Activated naive CD8-positive, alpha-beta T cell treated with anti-CD3 and anti-CD28 coated beads, Interleukin-2, amount 50 U/mL, for 24 hours (primary cell): Measurements from ENCODE around the gene TMEM114.

Experiments
- ATAC-seq: fragments of 150-1000 bp; cut with Tn5 transposase; one replicate; pipeline ENCODE4 v1.10.0; 2021
- DNase-seq: peaks from one replicate; pipeline ENCODE4 v3.0.0; 2021
- H3K27ac Mint-ChIP-seq: one replicate; pipeline ENCODE4 v1.8.0; 2021; ENCODE audit warnings: mild to moderate bottlenecking, mixed read lengths
- H3K27me3 Mint-ChIP-seq: one replicate; pipeline ENCODE4 v1.8.0; 2021; ENCODE audit warnings: mixed read lengths
- H3K36me3 Mint-ChIP-seq: one replicate; pipeline ENCODE4 v1.8.0; 2021; ENCODE audit warnings: low read depth, mixed read lengths
- H3K4me1 Mint-ChIP-seq: one replicate; pipeline ENCODE4 v1.8.0; 2021; ENCODE audit warnings: mixed read lengths
- H3K4me3 Mint-ChIP-seq: one replicate; pipeline ENCODE4 v1.8.0; 2021; ENCODE audit warnings: mild to moderate bottlenecking, moderate library complexity, mixed read lengths
- H3K9me3 Mint-ChIP-seq: one replicate; pipeline ENCODE4 v1.8.0; 2021; ENCODE audit warnings: mixed read lengths

The TMEM114 gene

DNA sequence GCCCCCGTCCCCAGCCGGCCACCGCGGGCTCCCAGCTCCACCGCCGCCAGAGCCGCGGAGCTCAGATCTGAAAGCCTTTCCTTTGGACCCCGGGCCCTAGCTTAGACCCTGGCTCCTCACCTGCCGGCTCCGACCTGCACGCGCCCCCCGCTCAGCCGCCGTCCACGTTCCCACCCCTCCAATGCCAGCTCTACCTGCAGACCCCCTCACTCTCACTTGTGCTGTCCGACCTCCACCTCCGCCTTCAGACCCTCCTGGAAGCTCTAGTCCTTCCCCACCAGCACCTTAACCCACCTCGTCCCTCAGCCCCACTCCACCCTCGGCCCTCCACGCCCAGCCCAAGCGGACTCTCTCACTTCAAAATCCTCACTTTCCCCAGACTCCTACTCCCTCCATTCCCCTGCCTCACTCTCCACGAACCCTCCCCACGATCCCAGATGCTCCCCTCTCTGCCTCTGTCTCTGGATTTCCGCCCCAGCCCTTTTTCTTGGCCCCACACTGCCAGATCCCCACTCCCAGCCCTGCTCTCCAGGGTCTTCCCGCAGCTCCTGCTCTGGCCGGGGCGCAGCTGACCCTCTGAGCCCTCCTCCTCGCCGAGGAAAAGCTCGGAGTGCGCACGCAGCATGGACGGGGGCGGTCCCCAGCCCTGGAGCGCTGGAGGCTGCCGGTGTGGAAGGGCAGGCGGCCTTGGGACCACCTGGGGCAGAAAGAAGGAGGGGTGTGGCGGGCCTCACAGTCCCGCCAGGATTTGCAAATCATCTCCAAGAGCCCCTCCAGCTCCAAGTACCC is at the start of gene TMEM114:
Gene TMEM114 (minus strand): TSS at position 612 of the 789 bp plus-strand sequence. CDS start 673 bp downstream, outside the sequence.
- Mint-ChIP-seq H3K27me3 (peaks cover 31% of the 10 kb centered on the region), H3K27ac (no peak within 1 kb of the TSS), H3K9me3 (no peaks in the 10 kb centered on the region), H3K36me3 (no peaks in the 10 kb centered on the region), H3K4me3 (no peak within 1 kb of the TSS), H3K4me1 (no peaks in the 10 kb centered on the region)
- DNase-seq, result no peak
- no peak for ATAC-seq

DNA sequence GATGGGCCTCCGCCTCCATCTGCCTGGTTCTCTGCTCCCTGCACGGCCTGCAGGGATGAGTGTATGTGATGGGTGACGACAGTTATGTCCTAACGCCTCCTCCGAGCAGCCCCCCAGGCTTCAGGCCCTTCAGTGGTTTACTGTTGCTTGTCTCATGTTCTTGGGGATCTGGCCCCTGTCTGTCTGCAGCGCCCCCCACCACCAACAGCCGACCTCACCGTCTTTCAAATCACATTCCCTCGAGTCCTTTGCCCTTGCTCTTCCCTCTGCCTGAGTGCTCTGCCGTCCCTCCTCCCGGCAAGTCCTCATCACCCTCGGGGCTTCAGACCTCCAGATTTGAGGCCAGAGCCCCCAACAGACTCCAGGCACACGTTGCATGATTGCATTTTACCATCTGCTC is 49.4 kb upstream of the TMEM114 start:
- Mint-ChIP-seq H3K9me3 (no peaks in the 10 kb centered on the region), H3K4me1 (peaks cover 5% of the 10 kb centered on the region), H3K27me3 (no peaks in the 10 kb centered on the region), H3K4me3 (no peak overlapping the region), H3K27ac (no peak overlapping the region), H3K36me3 (peaks cover 28% of the 10 kb centered on the region)
- no peak for ATAC-seq
- no peak for DNase-seq

DNA sequence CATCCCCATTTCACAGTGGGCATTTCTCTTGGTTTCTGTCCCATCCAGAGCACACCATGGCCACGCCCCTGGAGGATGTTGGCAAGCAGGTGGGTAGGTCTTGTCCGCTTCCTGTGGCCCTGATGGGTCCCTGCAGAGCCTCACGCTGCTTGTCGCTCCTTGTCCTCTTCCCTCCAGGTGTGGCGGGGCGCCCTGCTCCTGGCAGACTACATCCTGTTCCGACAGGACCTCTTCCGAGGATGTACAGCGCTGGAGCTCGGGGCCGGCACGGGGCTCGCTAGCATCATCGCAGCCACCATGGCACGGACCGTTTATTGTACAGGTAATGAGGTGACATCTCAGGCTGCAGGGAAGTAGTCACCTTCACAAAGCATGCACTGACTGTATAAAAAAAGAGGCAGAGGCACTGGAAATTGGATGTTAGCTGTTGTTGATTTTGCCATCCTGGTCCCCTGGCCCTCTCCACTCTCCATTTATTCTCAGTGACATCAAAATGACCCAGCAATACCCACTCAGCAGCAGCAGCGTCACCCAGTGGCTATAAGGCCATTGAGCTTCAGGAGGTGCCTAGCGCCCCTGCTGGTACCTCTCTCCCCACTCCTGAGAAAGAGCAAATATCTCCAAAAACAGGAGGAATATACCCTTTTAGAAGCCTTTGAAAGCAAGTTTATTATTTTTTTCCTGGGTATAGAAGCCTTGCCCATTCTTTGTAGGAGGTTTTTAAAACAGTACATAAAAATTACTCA is 44.9 kb upstream of the TMEM114 start:
- H3K4me3 Mint-ChIP-seq, result no peak overlapping the region
- H3K9me3 Mint-ChIP-seq, result no peaks in the 10 kb centered on the region
- H3K27me3 Mint-ChIP-seq, result no peaks in the 10 kb centered on the region
- ATAC-seq (no peak), DNase-seq (no peak)
- H3K36me3 Mint-ChIP-seq, result peaks cover 23% of the 10 kb centered on the region
- H3K4me1 Mint-ChIP-seq, result no peaks in the 10 kb centered on the region
- no peak overlapping the region for H3K27ac Mint-ChIP-seq

DNA sequence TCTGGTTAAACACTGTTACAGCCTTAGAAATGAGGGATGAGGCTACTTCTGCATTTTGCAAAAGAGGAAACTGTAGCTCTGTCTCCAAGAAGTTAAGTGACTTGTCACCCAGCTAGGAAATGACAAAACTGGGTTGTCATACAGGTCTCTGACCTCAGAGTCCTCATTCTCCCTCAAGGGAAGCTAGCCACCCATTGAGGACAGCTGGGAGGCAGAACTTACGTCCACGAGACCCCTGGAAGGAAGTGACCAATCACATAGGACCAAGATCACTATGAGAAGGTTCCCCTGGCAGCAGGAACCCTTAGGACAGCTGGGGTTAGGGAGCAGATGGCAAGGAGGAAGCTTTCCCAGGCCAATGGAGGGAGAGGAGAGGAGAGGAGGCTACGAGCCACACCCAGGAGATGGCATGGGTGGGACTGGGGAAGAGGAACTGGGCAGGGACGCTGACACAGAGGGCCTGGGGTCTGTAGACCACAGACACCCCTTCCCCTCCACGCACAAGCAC is 42.4 kb upstream of the TMEM114 start:
- H3K4me3 Mint-ChIP-seq, result no peak overlapping the region
- DNase-seq (no peak), ATAC-seq (no peak)
- peak overlapping the region; percentile 19 for H3K27ac Mint-ChIP-seq
- H3K4me1 Mint-ChIP-seq, result peaks cover 2% of the 10 kb centered on the region
- H3K36me3 Mint-ChIP-seq, result peaks cover 41% of the 10 kb centered on the region
- H3K27me3 Mint-ChIP-seq, result no peaks in the 10 kb centered on the region
- no peaks in the 10 kb centered on the region for H3K9me3 Mint-ChIP-seq

DNA sequence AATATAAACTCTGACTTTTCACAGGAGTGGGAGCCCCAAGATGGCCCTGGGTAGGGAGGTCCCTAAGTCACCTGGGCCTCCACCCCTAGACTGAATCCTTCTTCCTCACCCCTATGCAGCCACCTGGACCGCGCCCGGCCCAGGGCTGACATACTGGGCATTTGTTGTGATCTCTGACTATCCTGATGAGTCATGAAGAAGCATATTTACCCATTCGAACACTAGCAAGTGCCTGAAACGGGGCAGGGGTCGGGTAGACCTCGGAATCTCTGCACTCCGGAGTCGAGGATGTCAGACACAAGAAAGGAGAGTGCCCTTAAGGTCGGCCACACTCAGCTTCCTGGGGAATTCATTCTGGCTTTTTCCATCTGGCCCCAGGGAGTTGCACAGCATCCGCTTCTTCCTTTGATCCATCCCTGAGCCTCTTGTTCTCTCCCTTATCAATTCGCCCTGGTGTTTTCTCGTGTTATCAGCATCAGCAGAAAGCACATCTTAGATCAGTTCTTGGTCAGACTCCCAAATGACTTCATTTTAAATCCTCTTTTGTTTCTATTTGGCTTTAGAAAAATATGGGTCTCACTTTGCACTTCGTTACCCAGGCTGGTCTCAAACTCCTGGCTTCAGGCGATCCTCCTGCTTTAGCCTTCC is 41.6 kb upstream of the TMEM114 start:
- Mint-ChIP-seq H3K27ac (peak overlapping the region; percentile 33), H3K4me1 (peaks cover 3% of the 10 kb centered on the region), H3K27me3 (no peaks in the 10 kb centered on the region), H3K4me3 (no peak overlapping the region), H3K9me3 (no peaks in the 10 kb centered on the region), H3K36me3 (peaks cover 41% of the 10 kb centered on the region)
- DNase-seq, result no peak
- ATAC-seq, result no peak

DNA sequence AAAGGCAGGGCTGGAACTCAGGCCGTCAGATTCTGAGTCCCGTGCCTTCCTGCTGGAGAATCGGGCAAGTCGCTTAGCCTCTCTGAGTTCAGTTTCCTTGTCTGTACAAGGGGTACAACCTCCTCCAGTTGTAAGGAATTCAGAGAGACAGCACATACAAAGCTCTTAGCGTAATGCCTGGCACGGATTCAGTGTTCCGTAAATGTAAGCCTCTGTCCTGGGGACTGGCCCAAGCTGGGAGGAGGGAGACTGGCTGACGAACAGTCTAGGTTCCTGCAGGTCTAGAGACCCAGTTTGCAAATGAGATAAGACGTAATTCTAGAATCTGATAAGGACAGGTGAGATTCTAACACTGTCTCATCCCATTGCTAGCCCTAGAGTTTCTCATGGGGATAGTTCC is 41.1 kb upstream of the TMEM114 start:
- H3K36me3 Mint-ChIP-seq, result peaks cover 41% of the 10 kb centered on the region
- H3K27me3 Mint-ChIP-seq, result no peaks in the 10 kb centered on the region
- no peak overlapping the region for H3K27ac Mint-ChIP-seq

DNA sequence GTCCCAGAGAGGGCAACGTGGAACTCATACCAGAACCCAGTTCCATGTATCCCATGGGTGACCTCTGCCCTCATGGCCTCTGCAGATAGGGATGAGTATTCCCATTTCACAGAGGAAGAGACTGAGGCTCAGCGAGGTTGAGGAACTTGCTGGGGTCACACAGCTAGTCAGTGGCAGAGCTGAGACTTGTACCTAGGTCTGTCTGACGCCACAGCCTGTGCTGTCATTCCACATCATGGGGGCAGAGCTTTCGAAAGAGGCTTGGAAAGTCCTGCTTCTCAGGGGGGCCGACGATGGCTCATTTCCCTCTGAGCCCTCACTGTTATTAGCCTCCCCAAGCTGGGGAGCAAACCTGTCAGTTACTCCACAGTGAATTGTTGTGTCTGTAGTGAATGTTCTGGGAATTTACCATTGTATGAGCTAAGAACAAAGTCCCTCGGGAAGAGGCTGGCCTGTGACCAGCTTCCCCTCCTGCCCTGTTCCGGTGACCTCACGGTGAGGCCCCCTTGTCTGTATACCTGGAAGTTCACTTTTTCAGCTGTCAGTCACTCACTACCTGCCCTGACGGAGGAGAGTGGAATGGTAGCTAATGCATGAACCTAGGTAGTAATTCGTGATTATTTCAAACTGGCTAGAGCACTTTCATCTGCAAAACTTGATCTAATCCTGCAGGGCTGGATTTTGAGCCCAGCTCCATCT is 40.1 kb upstream of the TMEM114 start:
- no peaks in the 10 kb centered on the region for H3K27me3 Mint-ChIP-seq
- H3K36me3 Mint-ChIP-seq, result peaks cover 48% of the 10 kb centered on the region
- H3K9me3 Mint-ChIP-seq, result no peaks in the 10 kb centered on the region
- ATAC-seq (no peak), DNase-seq (no peak)
- no peak overlapping the region for H3K27ac Mint-ChIP-seq
- H3K4me3 Mint-ChIP-seq, result no peak overlapping the region
- peaks cover 4% of the 10 kb centered on the region for H3K4me1 Mint-ChIP-seq

More for the DNA sequence above, 41.1 kb upstream of the TMEM114 start:
- Mint-ChIP-seq H3K4me3 (no peak overlapping the region), H3K4me1 (peaks cover 4% of the 10 kb centered on the region), H3K9me3 (no peaks in the 10 kb centered on the region)
- no peak for DNase-seq
- ATAC-seq, result no peak

DNA sequence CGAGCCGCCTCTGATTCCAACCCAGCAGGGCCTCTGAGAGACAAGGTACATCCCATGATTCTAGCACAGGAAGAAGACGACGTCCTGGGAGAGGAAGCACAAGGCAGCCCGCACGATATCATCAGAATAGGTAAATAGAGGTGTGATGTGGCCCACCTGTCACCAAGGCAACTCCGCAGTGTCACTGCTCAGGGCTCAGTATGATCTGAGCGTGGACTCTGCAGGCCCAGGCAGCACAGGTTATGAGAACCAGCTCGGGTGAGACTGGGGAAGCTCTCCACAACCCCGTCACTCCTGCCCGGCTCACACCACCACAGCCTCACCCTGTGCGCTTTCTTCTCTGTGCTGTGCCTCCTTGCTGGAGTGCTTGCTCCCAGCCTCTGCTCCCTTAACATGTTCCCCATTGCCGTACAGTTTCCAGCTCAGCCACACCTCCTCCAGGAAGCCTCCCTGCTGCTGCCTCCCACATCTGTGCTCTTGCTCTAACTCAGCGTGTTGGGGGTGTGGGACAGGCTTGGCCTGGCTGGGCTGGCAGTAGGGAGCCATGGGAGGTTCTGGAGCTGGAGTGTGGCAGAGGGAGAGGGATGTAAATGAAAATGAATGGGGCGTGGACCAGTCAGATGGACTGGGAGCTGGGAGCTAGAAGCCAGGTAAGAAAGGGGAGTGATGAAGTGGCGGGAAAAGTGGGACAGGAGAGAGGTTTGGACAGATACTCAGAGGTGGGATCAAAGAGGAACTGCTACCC is 38.8 kb upstream of the TMEM114 start:
- Mint-ChIP-seq H3K36me3 (peaks cover 54% of the 10 kb centered on the region), H3K4me3 (no peak overlapping the region), H3K4me1 (peaks cover 8% of the 10 kb centered on the region), H3K9me3 (no peaks in the 10 kb centered on the region), H3K27ac (no peak overlapping the region), H3K27me3 (no peaks in the 10 kb centered on the region)
- DNase-seq (no peak), ATAC-seq (no peak)

DNA sequence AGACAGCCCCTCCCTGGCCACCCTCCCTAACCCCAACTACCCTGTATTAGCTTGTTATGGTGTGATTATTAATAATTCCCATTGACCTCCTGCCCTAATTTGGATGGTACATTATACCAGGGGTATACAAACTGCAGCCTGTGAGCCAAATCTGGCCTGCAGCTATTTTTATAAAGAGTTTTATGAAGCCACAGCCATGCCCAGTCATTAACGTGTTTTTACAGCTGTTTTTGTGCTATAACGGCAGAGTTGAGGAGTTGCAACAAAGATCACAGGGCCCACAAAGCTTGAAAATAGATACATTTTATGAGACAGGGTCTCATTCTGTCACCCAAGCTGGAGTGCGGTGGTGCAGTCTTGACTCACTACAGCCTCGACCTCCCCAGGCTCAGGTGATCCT is 37.1 kb upstream of the TMEM114 start:
- Mint-ChIP-seq H3K36me3 (peaks cover 50% of the 10 kb centered on the region), H3K27me3 (no peaks in the 10 kb centered on the region), H3K4me3 (no peak overlapping the region), H3K27ac (no peak overlapping the region), H3K9me3 (no peaks in the 10 kb centered on the region), H3K4me1 (peaks cover 24% of the 10 kb centered on the region)
- DNase-seq (no peak), ATAC-seq (no peak)

DNA sequence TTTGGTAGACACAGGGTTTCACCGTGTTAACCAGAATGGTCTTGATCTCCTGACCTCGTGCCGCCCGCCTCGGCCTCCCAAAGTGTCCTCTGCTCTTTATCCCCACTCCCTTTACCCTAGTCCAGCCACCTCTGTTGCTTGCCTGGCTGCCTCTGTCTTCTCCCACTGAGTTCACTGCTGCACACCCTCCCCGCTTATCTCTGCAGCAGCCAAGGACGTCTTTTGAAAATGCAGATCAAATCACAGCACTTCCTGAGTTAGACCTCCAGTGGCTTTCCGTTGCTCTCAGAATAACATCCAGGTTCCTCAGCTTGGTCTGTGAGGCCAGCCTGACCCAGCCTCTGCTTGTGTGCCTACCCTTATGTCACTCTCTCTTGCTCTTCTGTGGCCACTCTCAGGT is 36.6 kb upstream of the TMEM114 start:
- Mint-ChIP-seq H3K9me3 (no peaks in the 10 kb centered on the region), H3K36me3 (peaks cover 47% of the 10 kb centered on the region), H3K4me3 (no peak overlapping the region), H3K4me1 (peaks cover 28% of the 10 kb centered on the region), H3K27ac (no peak overlapping the region), H3K27me3 (no peaks in the 10 kb centered on the region)
- ATAC-seq, result no peak
- DNase-seq, result no peak

DNA sequence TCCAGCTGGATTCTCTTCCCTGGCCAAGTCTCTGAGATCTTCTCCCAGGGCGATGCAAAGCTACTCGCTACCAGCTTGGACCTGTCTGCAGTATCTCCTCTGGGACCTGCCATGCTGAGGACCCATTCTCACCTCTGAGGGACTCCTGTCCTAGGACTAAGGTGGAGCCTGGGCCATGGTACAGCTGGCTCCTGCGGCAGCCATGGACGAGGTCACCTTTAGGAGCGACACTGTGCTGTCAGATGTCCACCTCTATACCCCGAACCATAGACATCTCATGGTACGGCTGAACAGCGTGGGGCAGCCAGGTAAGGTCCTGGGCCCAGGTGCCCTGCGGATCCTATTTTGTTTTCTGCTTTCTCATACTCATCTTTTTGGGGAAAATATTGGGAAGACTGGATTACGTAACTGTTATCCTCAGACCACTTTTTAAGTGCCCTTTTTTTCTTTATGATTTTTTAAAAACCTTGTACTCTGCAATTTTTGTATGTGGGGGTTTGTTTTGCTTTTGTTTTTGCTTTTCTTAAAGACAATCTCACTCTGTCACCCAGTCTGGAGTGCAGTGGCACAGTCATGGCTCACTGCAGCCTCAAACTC is 35.3 kb upstream of the TMEM114 start:
- H3K36me3 Mint-ChIP-seq, result peaks cover 41% of the 10 kb centered on the region
- H3K27ac Mint-ChIP-seq, result no peak overlapping the region
- peaks cover 33% of the 10 kb centered on the region for H3K4me1 Mint-ChIP-seq
- DNase-seq (no peak), ATAC-seq (no peak)
- no peak overlapping the region for H3K4me3 Mint-ChIP-seq
- H3K9me3 Mint-ChIP-seq, result no peaks in the 10 kb centered on the region
- no peaks in the 10 kb centered on the region for H3K27me3 Mint-ChIP-seq

DNA sequence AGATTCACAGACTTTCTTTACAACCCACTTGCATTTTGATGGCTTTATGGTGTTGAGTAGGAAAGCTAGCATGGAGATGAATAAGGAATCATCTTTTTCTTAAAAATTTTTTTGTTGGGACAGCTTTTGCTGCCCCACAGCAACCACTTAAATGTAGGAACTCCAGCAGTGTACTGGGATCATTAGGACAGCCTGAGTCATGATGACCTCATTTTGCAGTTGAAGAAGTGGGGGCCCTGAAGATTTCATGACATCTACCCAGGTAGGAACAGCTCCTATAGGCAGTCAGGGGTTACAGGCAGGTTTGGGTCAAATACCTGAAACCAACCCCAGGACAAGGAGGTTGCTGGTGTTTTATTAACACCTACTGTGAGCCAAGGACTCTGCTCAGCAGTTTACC is 33.3 kb upstream of the TMEM114 start:
- no peak for ATAC-seq
- Mint-ChIP-seq H3K27me3 (peaks cover 2% of the 10 kb centered on the region), H3K4me1 (peaks cover 33% of the 10 kb centered on the region), H3K9me3 (no peaks in the 10 kb centered on the region), H3K36me3 (peaks cover 32% of the 10 kb centered on the region), H3K4me3 (peak overlapping the region; percentile 18), H3K27ac (no peak overlapping the region)
- DNase-seq, result no peak

DNA sequence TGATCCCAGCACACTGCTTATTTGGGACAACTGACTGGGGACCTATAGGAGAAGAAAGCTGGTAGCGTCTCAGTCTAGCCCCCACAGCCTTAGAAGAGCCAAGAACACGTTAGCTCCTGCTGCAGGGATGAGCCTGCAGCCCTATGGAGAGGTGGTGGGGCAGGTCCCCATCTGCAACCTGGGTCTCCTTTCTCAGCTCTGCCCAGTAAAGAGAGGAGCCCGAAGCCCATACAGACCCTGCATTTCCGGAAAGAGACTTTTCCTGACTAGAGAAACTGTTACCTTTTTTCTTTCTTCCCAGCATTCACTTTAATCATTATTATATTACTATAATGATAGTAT is 32.0 kb upstream of the TMEM114 start:
- Mint-ChIP-seq H3K36me3 (peaks cover 19% of the 10 kb centered on the region), H3K4me1 (peaks cover 31% of the 10 kb centered on the region), H3K27me3 (peaks cover 2% of the 10 kb centered on the region), H3K4me3 (peak overlapping the region; percentile 96), H3K9me3 (no peaks in the 10 kb centered on the region), H3K27ac (peak overlapping the region; percentile 85)
- ATAC-seq, result no peak
- no peak for DNase-seq
